CD4-positive, alpha-beta T cell treated with Interleukin-12 subunit alpha and Interleukin-12 subunit beta, for 1 hour (primary cell): ENCODE measurements around the gene DISC1.
"Not testable (repeated sequence)": the region's sequence is repeated elsewhere in the genome, so short reads cannot be mapped to it uniquely, and the experiment has no call there.

ENCODE experiments used
- DNase-seq: peaks from one replicate; pipeline ENCODE4 v3.0.0-alpha.2; 2020

Gene DISC1

GRCh38 chr1:231940116-231940515, 313.5 kb downstream of the DISC1 start:
- DNase-seq: no peak

DNA sequence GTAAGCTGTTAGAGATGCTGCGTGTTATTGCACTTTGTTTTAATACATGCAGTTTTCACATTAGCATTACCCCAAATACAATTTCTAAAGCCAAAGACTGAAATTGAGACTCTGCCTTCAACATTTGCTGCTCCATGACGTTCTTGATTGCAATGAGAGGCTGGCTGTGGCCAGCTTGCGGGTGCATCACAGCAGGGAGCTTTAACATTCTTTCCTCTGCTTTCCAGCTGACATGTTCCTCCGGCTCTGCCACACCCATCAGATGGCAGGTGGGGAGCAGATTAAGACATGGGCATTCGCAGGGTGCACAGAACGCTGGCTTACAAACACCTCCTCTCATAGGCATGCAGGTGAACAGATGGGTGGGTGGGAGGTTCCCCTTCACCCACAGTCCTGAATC, 314.1 kb downstream of the DISC1 start:
- DNase-seq: no peak

- no peak for DNase-seq
Observed at GRCh38 chr1:231943084-231943483, 316.5 kb downstream of the DISC1 start.

DNA sequence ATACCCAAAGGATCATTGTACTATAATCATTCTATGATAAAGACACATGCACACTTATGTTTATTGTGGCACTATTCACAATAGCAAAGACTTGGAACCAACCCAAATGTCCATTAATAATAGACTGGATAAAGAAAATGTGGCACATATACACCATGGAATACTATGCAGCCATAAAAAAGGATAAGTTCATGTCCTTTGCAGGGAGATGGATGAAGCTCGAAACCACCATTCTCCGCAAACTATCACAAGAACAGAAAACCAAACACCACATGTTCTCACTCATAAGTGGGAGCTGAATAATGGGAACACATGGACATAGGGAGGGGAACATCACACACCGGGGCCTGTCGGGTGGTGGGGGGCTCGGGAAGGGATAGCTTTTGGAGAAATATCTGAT, 321.5 kb downstream of the DISC1 start:
- DNase-seq: not testable (repeated sequence)

DNA sequence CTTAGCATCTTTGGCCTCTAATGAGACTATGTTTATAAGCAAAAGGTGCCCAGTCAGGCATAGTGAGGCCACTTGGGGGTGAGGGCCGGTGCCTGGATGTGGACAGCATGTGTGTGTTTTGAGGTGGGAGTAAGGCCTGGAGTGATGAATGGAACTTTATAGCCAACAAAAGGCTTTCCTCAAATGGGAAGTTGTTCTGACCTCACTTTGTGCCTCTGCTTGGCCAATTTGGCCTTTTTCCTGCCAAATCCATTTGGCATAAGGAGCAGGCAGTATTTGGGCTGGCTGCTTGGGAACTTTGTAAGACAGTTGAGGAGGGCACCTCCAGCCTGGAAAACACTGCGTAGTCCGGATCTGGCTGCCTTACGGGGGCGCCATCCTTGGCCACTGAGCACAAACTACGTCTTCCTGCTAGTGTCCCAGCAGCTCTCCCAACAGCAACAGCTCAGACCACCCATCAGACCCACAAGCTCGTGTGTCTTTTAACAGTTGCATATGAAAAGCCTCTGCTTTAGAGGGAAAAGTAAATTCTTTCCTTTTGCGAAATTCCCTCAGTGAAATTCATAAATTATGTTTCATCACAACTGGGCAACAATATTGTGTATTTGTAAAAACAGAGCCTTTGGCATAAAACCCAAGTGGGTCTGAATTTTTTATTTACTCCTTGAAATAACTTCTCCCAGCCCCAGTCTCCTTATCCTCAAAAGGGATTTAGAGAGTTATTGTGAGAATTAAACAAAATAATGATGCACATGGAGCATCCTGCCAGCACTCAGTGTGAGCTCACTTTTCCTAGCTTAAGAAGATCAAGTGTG, 322.9 kb downstream of the DISC1 start:
- DNase-seq: no peak

DNA sequence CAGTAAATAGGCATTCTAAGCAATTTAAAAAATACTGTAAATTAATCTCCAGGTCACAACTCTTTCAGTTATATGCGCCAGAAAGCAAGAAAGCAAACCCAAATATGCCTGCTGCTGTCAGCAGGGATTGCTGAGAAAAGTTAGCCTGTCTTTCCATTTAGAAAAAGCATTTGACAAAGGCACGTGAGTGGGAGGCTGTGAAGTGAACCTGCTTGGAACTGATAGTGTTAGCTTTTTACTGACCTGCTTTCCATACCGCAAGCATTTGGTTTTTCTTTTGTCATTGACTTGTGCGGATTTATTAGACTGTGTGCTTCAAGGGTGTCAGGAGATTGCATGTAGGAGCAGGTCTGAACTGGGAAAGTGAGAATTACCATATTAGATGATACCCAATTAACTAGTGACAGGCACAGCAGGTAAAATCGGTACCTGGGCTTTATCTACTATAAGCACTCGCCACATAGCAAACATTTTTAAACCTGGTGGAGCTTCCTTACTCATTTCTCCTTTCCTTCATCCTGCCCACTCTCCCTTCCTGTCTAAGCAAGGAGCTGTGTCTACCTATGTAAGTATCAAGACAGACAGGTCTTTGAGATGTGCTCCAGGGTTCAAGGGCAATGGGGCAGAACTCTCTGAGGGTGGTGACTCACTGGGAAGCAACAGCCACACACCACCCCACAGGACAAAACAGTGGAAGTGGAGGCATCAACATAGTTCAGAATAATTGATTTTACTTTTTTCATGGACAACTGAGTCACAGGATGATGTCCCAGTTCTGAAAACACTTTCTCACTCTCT, 323.9 kb downstream of the DISC1 start:
- DNase-seq: no peak

- no peak for DNase-seq
Observed at GRCh38 chr1:231951374-231951773, 324.8 kb downstream of the DISC1 start.

GRCh38 chr1:231952154-231952553, 325.6 kb downstream of the DISC1 start:
- no peak for DNase-seq

GRCh38 chr1:231953660-231954059, 327.1 kb downstream of the DISC1 start:
- DNase-seq: no peak

DNA sequence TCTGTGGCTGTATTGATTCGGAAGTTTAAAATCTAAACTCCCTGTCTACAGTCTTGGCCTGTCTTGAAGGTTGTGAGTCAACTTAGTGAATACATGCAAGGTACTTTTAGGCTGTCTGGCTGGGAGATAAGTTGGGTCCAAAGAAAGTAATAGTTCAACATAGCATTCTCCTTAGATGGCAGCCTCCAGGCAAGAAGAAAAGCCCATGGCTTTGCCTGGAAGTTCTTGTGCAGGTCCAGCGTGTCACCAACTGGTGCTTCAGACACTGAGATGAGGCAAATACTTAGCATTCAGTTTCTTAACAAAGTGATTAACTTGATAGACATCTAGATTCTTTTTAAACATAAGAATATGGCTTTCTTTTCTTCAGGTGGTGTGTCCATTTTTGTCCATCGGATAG, 328.2 kb downstream of the DISC1 start:
- no peak for DNase-seq

- DNase-seq: no peak
Observed at GRCh38 chr1:231957359-231957758, 330.8 kb downstream of the DISC1 start.

DNA sequence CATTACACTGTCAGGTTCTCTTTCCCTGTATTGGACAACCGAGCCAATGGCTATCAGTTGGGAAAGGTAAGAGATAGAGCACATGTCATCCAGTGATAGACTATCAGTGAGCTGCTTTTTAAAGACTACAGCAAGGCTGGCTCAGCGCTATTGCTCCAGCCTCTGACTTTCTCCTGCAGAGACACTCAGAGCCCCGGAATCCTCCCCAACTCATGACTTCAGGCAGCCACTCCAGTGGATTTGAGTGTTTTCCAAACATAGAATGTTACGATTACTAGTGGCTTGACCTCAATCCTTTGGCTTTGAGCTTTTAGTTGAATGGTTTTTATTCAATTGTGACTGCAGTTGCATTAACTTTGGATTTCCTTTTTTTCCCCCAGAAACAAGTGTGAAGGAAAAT, 331.9 kb downstream of the DISC1 start:
- no peak for DNase-seq

GRCh38 chr1:231959225-231959884, 332.8 kb downstream of the DISC1 start:
- DNase-seq: no peak

- not testable (repeated sequence) for DNase-seq
Observed at GRCh38 chr1:231961801-231962200, 335.2 kb downstream of the DISC1 start.

DNA sequence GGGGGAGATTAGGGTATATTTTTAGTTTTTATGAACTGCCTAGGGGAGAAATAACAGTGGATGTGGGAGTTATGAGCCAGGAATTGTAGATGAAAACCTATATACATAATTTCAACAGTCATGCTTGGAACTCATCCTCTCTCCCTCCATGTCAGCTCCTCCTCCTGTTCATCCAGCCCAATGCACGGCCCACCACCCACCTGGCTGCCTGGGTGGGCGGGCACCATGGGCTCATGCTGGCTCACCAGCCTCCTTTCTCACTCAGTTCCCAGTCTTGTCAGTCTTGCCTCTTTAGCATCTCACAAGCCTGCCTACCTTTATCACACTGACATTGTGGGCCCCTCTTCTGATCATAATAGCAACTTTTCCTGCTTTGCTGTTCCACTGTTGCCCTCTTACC, 336.0 kb downstream of the DISC1 start:
- DNase-seq: no peak

GRCh38 chr1:231964241-231964640, 337.7 kb downstream of the DISC1 start:
- no peak for DNase-seq

GRCh38 chr1:231964961-231965360, 338.4 kb downstream of the DISC1 start:
- DNase-seq: no peak

DNA sequence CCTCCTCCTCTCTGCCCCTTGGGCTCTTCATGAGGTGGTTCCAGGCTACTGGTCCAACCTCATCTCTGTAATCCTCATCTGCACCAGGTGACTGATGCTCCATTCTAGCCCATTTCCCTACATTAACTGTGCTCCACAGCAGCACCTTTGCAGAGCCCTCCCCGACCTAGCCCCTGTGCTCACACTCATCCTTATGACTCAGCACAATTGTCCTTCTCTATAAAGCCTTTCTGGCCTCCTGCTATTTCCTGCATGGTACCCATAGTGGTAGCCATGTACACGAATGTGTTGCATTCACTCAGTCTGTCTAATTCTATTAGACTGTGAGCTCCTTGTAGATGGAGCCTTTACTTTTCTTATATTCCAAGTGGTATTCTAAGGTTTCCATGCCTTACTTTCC, 339.0 kb downstream of the DISC1 start:
- DNase-seq: no peak

DNA sequence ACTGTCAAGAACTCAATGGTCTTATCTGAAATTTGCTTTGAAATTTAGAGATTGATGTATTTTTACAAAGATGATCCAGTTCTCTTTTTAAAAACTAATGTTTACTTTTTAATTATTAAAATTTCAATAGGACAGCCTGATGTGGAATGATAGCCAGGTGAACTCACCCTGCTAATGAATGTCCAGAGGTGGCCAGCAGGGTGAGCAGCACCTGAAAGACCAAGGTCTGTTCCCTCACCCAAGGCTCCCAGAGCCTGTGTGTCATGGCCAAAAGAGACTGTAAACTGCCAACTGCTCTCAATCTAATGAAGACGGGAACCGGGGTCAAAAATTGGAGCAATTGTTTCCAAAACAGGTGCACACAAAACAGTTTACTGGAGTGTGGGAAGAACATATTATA, 340.4 kb downstream of the DISC1 start:
- no peak for DNase-seq

DNA sequence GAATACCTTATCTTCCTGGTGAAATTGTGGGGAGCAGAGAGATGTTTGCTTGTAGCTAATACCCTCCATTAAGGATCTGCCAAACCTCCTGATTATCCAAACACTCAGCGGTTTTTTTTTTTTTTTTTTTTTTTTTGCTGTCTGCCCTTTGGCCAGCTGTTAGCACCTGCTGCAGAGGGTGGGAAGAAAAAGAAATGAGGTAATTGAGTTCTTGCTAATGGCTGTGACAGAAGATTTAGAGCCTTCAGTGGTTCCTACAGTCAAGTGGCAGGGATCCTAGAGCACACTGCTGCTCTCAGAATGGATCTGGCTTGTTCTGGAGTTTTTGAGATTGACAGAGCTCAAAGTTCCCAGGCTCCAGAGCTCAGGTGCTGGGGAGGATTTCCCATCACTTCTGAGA, 342.5 kb downstream of the DISC1 start:
- DNase-seq: no peak

- DNase-seq: not testable (repeated sequence)
Observed at GRCh38 chr1:231969761-231970160, 343.2 kb downstream of the DISC1 start.

DNA sequence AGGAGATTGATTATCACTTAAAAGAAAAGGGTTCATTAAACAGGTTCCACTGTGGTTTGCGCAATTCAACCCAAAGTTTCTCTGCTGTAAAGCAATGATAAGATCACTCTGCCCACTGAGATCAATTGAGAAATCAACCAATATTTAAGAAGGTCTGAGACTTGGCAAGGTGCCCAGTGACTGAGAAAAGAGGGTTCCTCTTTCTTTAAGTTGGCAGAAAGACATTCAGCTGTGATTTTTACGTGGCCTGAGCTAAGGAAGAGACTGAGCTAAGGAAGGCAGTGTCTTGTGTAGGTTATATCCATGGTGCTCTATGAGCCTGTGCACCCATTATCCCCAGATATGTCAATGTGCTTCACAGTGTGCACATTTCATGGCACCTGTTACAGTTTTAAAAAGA, 344.1 kb downstream of the DISC1 start:
- DNase-seq: no peak

GRCh38 chr1:231971397-231972110, 345.0 kb downstream of the DISC1 start:
- DNase-seq: no peak
